T47D (cell line): ENCODE data around the gene BTAF1.
A peak's percentile ranks its signal among the peaks of the same experiment; 100 is the strongest.

ENCODE experiments used
- DNase-seq, 2 experiments: peaks; one replicate each; pipeline versions ENCODE4 v3.0.0 to v3.0.0-alpha.2; 2011 to 2012; ENCODE audit warnings: low read depth in 1 of 2, low spot score in 1 of 2
- JUND ChIP-seq: IDR thresholded peaks from 2 replicates; pipeline ENCODE4 v1.6.1; 2012; ENCODE audit warnings: low read depth
- in situ Hi-C: cut with HindIII; loops from 2 replicates; pipeline ENCODE4 v1.10.0; 2016; ENCODE audit warnings: low sequenced_read_pairs, low pct_unique_long_range_greater_than_20kb

Gene BTAF1

GRCh38 chr10:91923371-91924211 lies at the start of gene BTAF1:
TSS of gene BTAF1 (plus strand) at chr10:91923770. CDS start at chr10:91924077, 307 bp downstream.
- in situ Hi-C loops: no loop called here
- 0 out of 2 replicates have a peak, but pooled peaks have one; percentile 36 for TF ChIP-seq JUND
- DNase-seq: peak; percentile 92 to 96

- no peak for DNase-seq
- no peak for TF ChIP-seq JUND
- in situ Hi-C loops: no loop called here
Observed at GRCh38 chr10:91875156-91875555, 48.4 kb upstream of the BTAF1 start.

- DNase-seq: no peak
- in situ Hi-C loops: no loop called here
- TF ChIP-seq JUND: no peak
Observed at GRCh38 chr10:91875779-91876178, 47.8 kb upstream of the BTAF1 start.

- no peak for DNase-seq
- no peak for TF ChIP-seq JUND
- in situ Hi-C loops: no loop called here
Observed at GRCh38 chr10:91879515-91880170, 43.9 kb upstream of the BTAF1 start.

- no peak; the same call in 1 of the 2 replicates for TF ChIP-seq JUND
- DNase-seq: peak; percentile 78 to 98
- in situ Hi-C loops: no loop called here
Observed at GRCh38 chr10:91880310-91880709, 43.3 kb upstream of the BTAF1 start.

GRCh38 chr10:91883549-91884444 lies 39.8 kb upstream of the BTAF1 start:
- in situ Hi-C loops: no loop called here
- TF ChIP-seq JUND: no peak
- DNase-seq: peak; percentile 67 to 84

- in situ Hi-C loops: no loop called here
- no peak for TF ChIP-seq JUND
- no peak for DNase-seq
Observed at GRCh38 chr10:91884536-91884935, 39.0 kb upstream of the BTAF1 start.

- TF ChIP-seq JUND: no peak
- DNase-seq: no peak
- in situ Hi-C loops: no loop called here
Observed at GRCh38 chr10:91885362-91886079, 38.0 kb upstream of the BTAF1 start.

GRCh38 chr10:91886954-91887271 lies 36.7 kb upstream of the BTAF1 start:
- DNase-seq: no peak
- in situ Hi-C loops: no loop called here
- TF ChIP-seq JUND: no peak

- no peak for DNase-seq
- in situ Hi-C loops: no loop called here
- TF ChIP-seq JUND: no peak
Observed at GRCh38 chr10:91887272-91888076, 36.1 kb upstream of the BTAF1 start.
